A549 (cell line): ENCODE data around the gene RAB8B.

Experiments used
- BHLHE40 ChIP-seq: IDR thresholded peaks from 2 replicates; pipeline ENCODE4 v1.6.1; 2012; ENCODE audit warnings: low read depth, low read length, inconsistent platforms
- CEBPB ChIP-seq, 2 experiments: fragments of >200 bp in 1 of 2; sonication (Bioruptor Twin) in 1 of 2; formaldehyde crosslinking in 1 of 2; IDR thresholded peaks; 2 replicates each; pipeline ENCODE4 v1.6.1; 2012 to 2016
- EP300 ChIP-seq, 2 experiments: fragments of >200 bp; sonication (Bioruptor Twin); formaldehyde crosslinking; IDR thresholded peaks; 2 replicates in 1 of 2; 3 replicates in 1 of 2; pipeline ENCODE4 v1.6.1; 2016 to 2017
- HDAC2 ChIP-seq: fragments of 200-600 bp; sonication (generic); IDR thresholded peaks from 2 replicates; pipeline ENCODE4 v1.6.1; 2016
- MYC ChIP-seq: IDR thresholded peaks from 2 replicates; pipeline ENCODE4 v1.6.1; 2012; ENCODE audit warnings: mild to moderate bottlenecking, inconsistent platforms, low read length, improper control_type of control experiment, borderline replicate concordance
- POLR2A ChIP-seq: IDR thresholded peaks from 2 replicates; pipeline ENCODE4 v1.6.1; 2012; ENCODE audit warnings: mild to moderate bottlenecking, low read length
- RAD21 ChIP-seq, 2 experiments: fragments of >200 bp in 1 of 2; sonication (Bioruptor Twin) in 1 of 2; formaldehyde crosslinking in 1 of 2; IDR thresholded peaks in 1 of 2; conservative IDR thresholded peaks in 1 of 2; 2 replicates in 1 of 2; 3 replicates in 1 of 2; pipeline ENCODE4 v1.6.1; 2012 to 2018; ENCODE audit warnings: inconsistent platforms in 1 of 2
- TF ChIP-seq, protein P1 (sequence below): fragments of >200 bp; sonication (Bioruptor Twin); formaldehyde crosslinking; IDR thresholded peaks from 3 replicates; pipeline ENCODE4 v1.5.1; 2016
- TF ChIP-seq, protein P2 (sequence below): IDR thresholded peaks from 2 replicates; pipeline ENCODE4 v1.6.1; 2012
- TF ChIP-seq, protein P3 (sequence below): fragments of 150-350 bp; IDR thresholded peaks from 2 replicates; pipeline ENCODE4 v1.6.1; 2014; ENCODE audit warnings: low read depth, mild to moderate bottlenecking, low read length

DNA sequence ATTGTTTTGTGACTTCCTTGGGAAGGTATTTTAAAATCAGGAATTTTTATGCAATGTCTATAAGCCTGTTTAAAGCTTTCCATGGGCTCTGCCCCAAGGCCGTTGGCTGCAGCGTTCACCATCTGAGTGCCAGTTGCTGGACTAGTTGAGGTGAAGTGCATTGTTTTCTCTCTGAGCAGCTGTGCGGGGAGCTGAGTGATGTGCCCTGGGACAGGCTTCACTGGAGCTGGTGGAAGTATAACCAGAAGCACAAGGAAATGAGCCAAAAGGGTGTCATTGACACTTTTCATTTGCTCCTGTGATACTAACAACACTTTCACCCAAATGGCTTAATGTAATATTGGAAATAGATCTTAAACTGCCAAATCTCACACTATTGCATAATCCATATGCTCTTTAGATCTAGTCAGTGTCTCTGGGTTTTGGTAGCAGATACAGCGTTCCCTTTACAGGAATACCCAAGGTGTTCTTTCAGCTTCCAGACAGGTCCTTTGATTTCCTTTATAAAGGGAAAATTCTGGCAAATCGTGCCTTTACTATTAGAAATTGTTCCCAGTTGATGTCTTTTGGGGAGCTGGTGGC lies 117.2 kb downstream of the RAB8B start:
- TF ChIP-seq MYC (no peak), EP300 (IDR thresholded peaks at IDR 0.05) (no peak), RAD21 (conservative IDR thresholded peaks at IDR 0.05 in 1 of 2, IDR thresholded peaks at IDR 0.05 in 1 of 2) (no peak), POLR2A (no peak), HDAC2 (no peak), BHLHE40 (no peak), CEBPB (IDR thresholded peaks at IDR 0.05) (0 out of 4 replicates have a peak, but pooled peaks have one; percentile 6 to 23)
- TF ChIP-seq, protein P1, sequence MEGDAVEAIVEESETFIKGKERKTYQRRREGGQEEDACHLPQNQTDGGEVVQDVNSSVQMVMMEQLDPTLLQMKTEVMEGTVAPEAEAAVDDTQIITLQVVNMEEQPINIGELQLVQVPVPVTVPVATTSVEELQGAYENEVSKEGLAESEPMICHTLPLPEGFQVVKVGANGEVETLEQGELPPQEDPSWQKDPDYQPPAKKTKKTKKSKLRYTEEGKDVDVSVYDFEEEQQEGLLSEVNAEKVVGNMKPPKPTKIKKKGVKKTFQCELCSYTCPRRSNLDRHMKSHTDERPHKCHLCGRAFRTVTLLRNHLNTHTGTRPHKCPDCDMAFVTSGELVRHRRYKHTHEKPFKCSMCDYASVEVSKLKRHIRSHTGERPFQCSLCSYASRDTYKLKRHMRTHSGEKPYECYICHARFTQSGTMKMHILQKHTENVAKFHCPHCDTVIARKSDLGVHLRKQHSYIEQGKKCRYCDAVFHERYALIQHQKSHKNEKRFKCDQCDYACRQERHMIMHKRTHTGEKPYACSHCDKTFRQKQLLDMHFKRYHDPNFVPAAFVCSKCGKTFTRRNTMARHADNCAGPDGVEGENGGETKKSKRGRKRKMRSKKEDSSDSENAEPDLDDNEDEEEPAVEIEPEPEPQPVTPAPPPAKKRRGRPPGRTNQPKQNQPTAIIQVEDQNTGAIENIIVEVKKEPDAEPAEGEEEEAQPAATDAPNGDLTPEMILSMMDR: no peak
- TF ChIP-seq, protein P2, sequence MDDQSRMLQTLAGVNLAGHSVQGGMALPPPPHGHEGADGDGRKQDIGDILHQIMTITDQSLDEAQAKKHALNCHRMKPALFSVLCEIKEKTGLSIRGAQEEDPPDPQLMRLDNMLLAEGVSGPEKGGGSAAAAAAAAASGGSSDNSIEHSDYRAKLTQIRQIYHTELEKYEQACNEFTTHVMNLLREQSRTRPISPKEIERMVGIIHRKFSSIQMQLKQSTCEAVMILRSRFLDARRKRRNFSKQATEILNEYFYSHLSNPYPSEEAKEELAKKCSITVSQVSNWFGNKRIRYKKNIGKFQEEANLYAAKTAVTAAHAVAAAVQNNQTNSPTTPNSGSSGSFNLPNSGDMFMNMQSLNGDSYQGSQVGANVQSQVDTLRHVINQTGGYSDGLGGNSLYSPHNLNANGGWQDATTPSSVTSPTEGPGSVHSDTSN: no peak
- TF ChIP-seq, protein P3, sequence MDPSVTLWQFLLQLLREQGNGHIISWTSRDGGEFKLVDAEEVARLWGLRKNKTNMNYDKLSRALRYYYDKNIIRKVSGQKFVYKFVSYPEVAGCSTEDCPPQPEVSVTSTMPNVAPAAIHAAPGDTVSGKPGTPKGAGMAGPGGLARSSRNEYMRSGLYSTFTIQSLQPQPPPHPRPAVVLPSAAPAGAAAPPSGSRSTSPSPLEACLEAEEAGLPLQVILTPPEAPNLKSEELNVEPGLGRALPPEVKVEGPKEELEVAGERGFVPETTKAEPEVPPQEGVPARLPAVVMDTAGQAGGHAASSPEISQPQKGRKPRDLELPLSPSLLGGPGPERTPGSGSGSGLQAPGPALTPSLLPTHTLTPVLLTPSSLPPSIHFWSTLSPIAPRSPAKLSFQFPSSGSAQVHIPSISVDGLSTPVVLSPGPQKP: no peak
